Testis (tissue), 3 donors: ENCODE measurements around the gene LDLRAD4. TPM values are rescaled to one million over a fixed set of nuclear protein-coding genes. Genes with fewer than 3 reads are reported as not detected.

Source experiments
- DNase-seq: peaks from one replicate; pipeline ENCODE4 v3.0.0-alpha.2; 2019
- H3K27ac ChIP-seq, 2 donors: fragments of 200-600 bp; sonication (generic); one replicate each; pipeline ENCODE4 v1.5.1; 2019
- H3K27me3 ChIP-seq: fragments of 200-600 bp; sonication (generic); one replicate; pipeline ENCODE4 v1.5.1; 2019
- H3K36me3 ChIP-seq: fragments of 200-600 bp; sonication (generic); one replicate; pipeline ENCODE4 v1.5.1; 2017; ENCODE audit warnings: low read depth; ENCODE audit errors: missing control alignments
- H3K4me1 ChIP-seq: fragments of 200-600 bp; sonication (generic); one replicate; pipeline ENCODE4 v1.5.1; 2019
- H3K4me3 ChIP-seq, 2 donors: fragments of 200-600 bp; sonication (generic); one replicate each; pipeline ENCODE4 v1.5.1; 2017 to 2019
- H3K9me3 ChIP-seq: fragments of 200-600 bp; sonication (generic); one replicate; pipeline ENCODE4 v1.5.1; 2017
- CTCF ChIP-seq, 3 experiments: fragments of 450-650 bp in 2 of 3; fragments of 200-600 bp in 1 of 3; sonication (generic) in 1 of 3; IDR thresholded peaks; one replicate each; pipeline ENCODE4 v1.5.1; 2016 to 2019; ENCODE audit warnings: antibody characterized with exemption in 3 of 3, mild to moderate bottlenecking in 2 of 3, moderate library complexity in 1 of 3
- POLR2A ChIP-seq: fragments of 450-650 bp; IDR thresholded peaks from one replicate; pipeline ENCODE4 v1.6.1; 2017; ENCODE audit warnings: antibody characterized with exemption, mild to moderate bottlenecking, moderate library complexity
- WGBS, 2 donors: methylation state at CpG; one replicate each; pipeline ENCODE4 v1.1.5; 2018; 5-methylcytosine and 5-hydroxymethylcytosine counted together
- intact Hi-C: fragments of 100-400 bp; cut with DNase I; formaldehyde crosslinking; loops from one replicate; pipeline ENCODE4 v1.15.1; 2023; ENCODE audit warnings: low total_unique reads
- polyA plus RNA-seq: library from polyadenylated mRNA; stranded (reverse); fragments of 350-450 nt; fragmentation: Illumina TruSeq; extraction: RNeasy Lipid Tissue Mini Kit (QIAGEN cat#74804); gene quantifications from one replicate; pipeline ENCODE4 v1.2.3, GENCODE V29; 2014; ENCODE audit warnings: low read depth, low replicate concordance; ENCODE audit not compliant: insufficient read depth
- total RNA-seq, 2 donors: library from RNA; depleted of rRNA; stranded (reverse); fragments of >200 nt; gene quantifications; one replicate each; pipeline ENCODE4 v1.2.3, GENCODE V29; 2016

Gene LDLRAD4
- total and polyA plus RNA-seq, 3 donors from 2014 or later: 22.0 to 42.2 (median 25.9) TPM

- Histone ChIP-seq H3K9me3 (no peaks in the 10 kb centered on the region), H3K36me3 (no peaks in the 10 kb centered on the region), H3K27me3 (no peaks in the 10 kb centered on the region), H3K4me1 (peaks cover 35% of the 10 kb centered on the region), H3K4me3 (peak overlapping the region; percentile 64 to 72), H3K27ac (peak overlapping the region; percentile 65 to 89)
- no peak for DNase-seq
- TF ChIP-seq POLR2A (no peak), CTCF (IDR thresholded peaks at IDR 0.05) (no peak)
- 8 to 14% methylated on average over 15 of the region's 15 CpGs for WGBS, 2 donors
- intact Hi-C loops: loop anchor here (10.0 kb wide), 1 partner anchor 406 kb away; no protein-coding TSS in a partner anchor
Observed at GRCh38 chr18:13218997-13219396, 437 bp downstream of the LDLRAD4 start.

GRCh38 chr18:13219593-13220159 lies 1.1 kb downstream of the LDLRAD4 start:
- no peak for DNase-seq
- intact Hi-C loops: loop anchor here (10.0 kb wide), 1 partner anchor 405 kb away; no protein-coding TSS in a partner anchor
- 22 to 32% methylated on average over 4 of the region's 4 CpGs for WGBS, 2 donors
- no peak for TF ChIP-seq POLR2A
- TF ChIP-seq CTCF (IDR thresholded peaks at IDR 0.05): no peak
- Histone ChIP-seq H3K36me3 (no peaks in the 10 kb centered on the region), H3K27me3 (no peaks in the 10 kb centered on the region), H3K9me3 (no peaks in the 10 kb centered on the region), H3K4me1 (peaks cover 35% of the 10 kb centered on the region), H3K27ac (peak overlapping the region in 1 of 2 donors; percentile 89), H3K4me3 (peak overlapping the region in 1 of 2 donors; percentile 64)

GRCh38 chr18:13220361-13220991 lies 1.9 kb downstream of the LDLRAD4 start:
- Histone ChIP-seq H3K27ac (peak overlapping the region in 1 of 2 donors; percentile 5), H3K4me3 (no peak overlapping the region)

GRCh38 chr18:13221869-13222855 lies 3.6 kb downstream of the LDLRAD4 start:
- H3K27ac ChIP-seq: peak overlapping the region; percentile 34 to 48
- DNase-seq: peak; percentile 54
- H3K4me3 ChIP-seq: no peak overlapping the region
- H3K27me3 ChIP-seq: no peaks in the 10 kb centered on the region
- intact Hi-C loops: no loop called here
- no peaks in the 10 kb centered on the region for H3K36me3 ChIP-seq
- TF ChIP-seq CTCF (IDR thresholded peaks at IDR 0.05) (no peak), POLR2A (no peak)
- peaks cover 35% of the 10 kb centered on the region for H3K4me1 ChIP-seq
- H3K9me3 ChIP-seq: no peaks in the 10 kb centered on the region
- 31 to 34% methylated on average over 19 to 24 of the region's 24 CpGs for WGBS, 2 donors

More at GRCh38 chr18:13220361-13220991, 1.9 kb downstream of the LDLRAD4 start:
- Histone ChIP-seq H3K36me3 (no peaks in the 10 kb centered on the region), H3K4me1 (peaks cover 35% of the 10 kb centered on the region), H3K9me3 (no peaks in the 10 kb centered on the region), H3K27me3 (no peaks in the 10 kb centered on the region)
- no peak for TF ChIP-seq CTCF (IDR thresholded peaks at IDR 0.05)
- no peak for TF ChIP-seq POLR2A
- intact Hi-C loops: no loop called here
- no peak for DNase-seq
- WGBS, 2 donors: 58 to 60% methylated on average over 10 of the region's 10 CpGs
